Stomach (tissue), 9 donors: ENCODE results near the gene CIT. TPM values are rescaled to one million over a fixed set of nuclear protein-coding genes. Genes with fewer than 3 reads are reported as not detected.
A peak's percentile ranks its signal among the peaks of the same experiment; 100 is the strongest.

Experiments used
- DNase-seq, 2 donors: peaks; one replicate each; pipeline versions ENCODE4 v3.0.0 to v3.0.0-alpha.2; 2013 to 2019
- H3K27ac ChIP-seq, 5 donors: fragments of 200-600 bp in 4 of 5; sonication (generic) in 4 of 5; one replicate each; pipeline ENCODE4 v1.5.1; 2013 to 2019; ENCODE audit warnings: mild to moderate bottlenecking in 1 of 5, moderate library complexity in 1 of 5
- H3K27me3 ChIP-seq, 3 donors: fragments of 200-600 bp; sonication (generic); one replicate each; pipeline ENCODE4 v1.5.1; 2017 to 2019; ENCODE audit warnings: mixed run types in 1 of 3
- H3K36me3 ChIP-seq, 4 donors: fragments of 200-600 bp; sonication (generic); 1 replicate in 3 of 4; 2 replicates in 1 of 4; pipeline ENCODE4 v1.5.1; 2016 to 2019
- H3K4me1 ChIP-seq, 4 donors: fragments of 200-600 bp; sonication (generic); one replicate each; pipeline ENCODE4 v1.5.1; 2016 to 2019
- H3K4me3 ChIP-seq, 4 donors: fragments of 200-600 bp; sonication (generic) in 3 of 4; one replicate each; pipeline ENCODE4 v1.5.1; 2016 to 2019; ENCODE audit warnings: mild to moderate bottlenecking in 1 of 4
- H3K9me3 ChIP-seq, 4 donors: fragments of 200-600 bp; sonication (generic); one replicate each; pipeline ENCODE4 v1.5.1; 2016 to 2019
- CTCF ChIP-seq, 7 experiments: fragments of 450-650 bp in 4 of 7; fragments of 200-600 bp in 3 of 7; sonication (generic) in 3 of 7; IDR thresholded peaks; one replicate each; pipeline ENCODE4 v1.5.1; 2016 to 2019; ENCODE audit warnings: antibody characterized with exemption in 7 of 7, control low read depth in 2 of 7, mild to moderate bottlenecking in 1 of 7
- EP300 ChIP-seq: sonication (generic); formaldehyde crosslinking; IDR thresholded peaks from one replicate; pipeline ENCODE4 v1.6.1; 2017; ENCODE audit warnings: antibody characterized with exemption
- POLR2A ChIP-seq, 4 donors: fragments of 450-650 bp; IDR thresholded peaks; one replicate each; pipeline ENCODE4 v1.6.1; 2016; ENCODE audit warnings: antibody characterized with exemption in 4 of 4, control low read depth in 2 of 4, mild to moderate bottlenecking in 1 of 4, moderate library complexity in 1 of 4
- POLR2AphosphoS5 ChIP-seq, 3 donors: sonication (generic); formaldehyde crosslinking; IDR thresholded peaks; one replicate each; pipeline ENCODE4 v1.6.1; 2016; ENCODE audit warnings: antibody characterized with exemption in 3 of 3
- whole genome bisulfite sequencing, 5 donors: extraction: QIAGEN DNeasy Blood & Tissue Kit in 3 of 5; methylation state at CpG; one replicate each; pipeline versions ENCODE4 v1.1.5 to v1.1.7; 2013 to 2018; 5-methylcytosine and 5-hydroxymethylcytosine counted together
- intact Hi-C: fragments of 100-400 bp; cut with DNase I; formaldehyde crosslinking; loops from one replicate; pipeline ENCODE4 v1.15.1; 2023; ENCODE audit warnings: low total_unique reads
- polyA plus RNA-seq, 3 donors: library from polyadenylated mRNA; stranded (reverse); fragments of 200-250 nt; gene quantifications; one replicate each; pipeline ENCODE4 v1.2.3, GENCODE V29; 2013
- total RNA-seq, 5 donors: library from RNA; depleted of rRNA; stranded (reverse); fragments of >200 nt; gene quantifications; one replicate each; pipeline versions ENCODE4 v1.1.0 to v1.2.3, GENCODE V29; 2014 to 2016
- donor health status: healthy with polysubstance abuse.
- donor health status: Bipolar disorder and iron deficiency.
- donor health status: healthy.

CIT gene
- total and polyA plus RNA-seq, 8 donors = 2.8 to 164 (median 21.0) TPM

- DNase-seq = no peak
- Histone ChIP-seq H3K4me3 (no peak overlapping the region), H3K27me3 (no peaks in the 10 kb centered on the region), H3K36me3 (peaks cover 65 to 96% (median 90%) of the 10 kb centered on the region in 4 donors), H3K27ac (peak overlapping the region; percentile 56 to 99 (median 96)), H3K9me3 (no peaks in the 10 kb centered on the region), H3K4me1 (peaks cover 33 to 82% (median 65%) of the 10 kb centered on the region in 4 donors)
- intact Hi-C loops = no loop called here
- no peak for TF ChIP-seq CTCF (IDR thresholded peaks at IDR 0.05)
- TF ChIP-seq POLR2AphosphoS5 (IDR thresholded peaks at IDR 0.05) = no peak
- TF ChIP-seq EP300 = no peak
- no peak for TF ChIP-seq POLR2A (IDR thresholded peaks at IDR 0.05)
- 76 to 86% (median 84%) methylated on average over 4 of the region's 4 CpGs for WGBS, 5 donors
These were observed 202.6 kb downstream of the CIT start for GRCh38 chr12:119674560-119674959.

- no peaks in the 10 kb centered on the region for H3K27me3 ChIP-seq
- peaks cover 27 to 89% (median 67%) of the 10 kb centered on the region in 4 donors for H3K4me1 ChIP-seq
- H3K36me3 ChIP-seq = peaks cover 55 to 87% (median 81%) of the 10 kb centered on the region in 4 donors
- peak overlapping the region; percentile 56 to 99 (median 96) for H3K27ac ChIP-seq
- TF ChIP-seq POLR2AphosphoS5 (IDR thresholded peaks at IDR 0.05) = peak; percentile 25 to 69 (median 69)
- no peak for TF ChIP-seq CTCF (IDR thresholded peaks at IDR 0.05)
- no peak for TF ChIP-seq POLR2A (IDR thresholded peaks at IDR 0.05)
- TF ChIP-seq EP300 = no peak
- 26 to 56% (median 40%) methylated on average over 7 of the region's 7 CpGs for WGBS, 5 donors
- intact Hi-C loops = no loop called here
- DNase-seq = peak in 1 of 2 donors; percentile 80
- H3K9me3 ChIP-seq = no peaks in the 10 kb centered on the region
- no peak overlapping the region for H3K4me3 ChIP-seq
These were observed 203.5 kb downstream of the CIT start for GRCh38 chr12:119673634-119674033.

- intact Hi-C loops = no loop called here
- Histone ChIP-seq H3K27me3 (no peaks in the 10 kb centered on the region), H3K4me1 (peaks cover 30 to 88% (median 63%) of the 10 kb centered on the region in 4 donors), H3K4me3 (no peak overlapping the region), H3K27ac (peak overlapping the region; percentile 69 to 99 (median 97)), H3K9me3 (no peaks in the 10 kb centered on the region), H3K36me3 (peaks cover 41 to 73% (median 66%) of the 10 kb centered on the region in 4 donors)
- no peak for DNase-seq
- 33 to 61% (median 42%) methylated on average over 8 of the region's 8 CpGs for WGBS, 5 donors
- TF ChIP-seq POLR2A (IDR thresholded peaks at IDR 0.05) (no peak), POLR2AphosphoS5 (IDR thresholded peaks at IDR 0.05) (no peak), CTCF (IDR thresholded peaks at IDR 0.05) (no peak)
These were observed 204.9 kb downstream of the CIT start for GRCh38 chr12:119672194-119672593.

- no peak for DNase-seq
- H3K27ac ChIP-seq = peak overlapping the region; percentile 52 to 99 (median 97)
- H3K4me1 ChIP-seq = peaks cover 31 to 91% (median 70%) of the 10 kb centered on the region in 4 donors
- no peak for TF ChIP-seq POLR2AphosphoS5 (IDR thresholded peaks at IDR 0.05)
- TF ChIP-seq EP300 = no peak
- no peak for TF ChIP-seq CTCF (IDR thresholded peaks at IDR 0.05)
- TF ChIP-seq POLR2A (IDR thresholded peaks at IDR 0.05) = no peak
- peak overlapping the region in 2 of 4 donors; percentile 15 to 79 for H3K4me3 ChIP-seq
- 62 to 78% (median 66%) methylated on average over 3 of the region's 3 CpGs for WGBS, 5 donors
- H3K9me3 ChIP-seq = no peaks in the 10 kb centered on the region
- intact Hi-C loops = no loop called here
- peaks cover 30 to 61% (median 55%) of the 10 kb centered on the region in 4 donors for H3K36me3 ChIP-seq
- H3K27me3 ChIP-seq = no peaks in the 10 kb centered on the region
These were observed 206.1 kb downstream of the CIT start for GRCh38 chr12:119671070-119671469.
